Renal pelvis (tissue), 4 donors: ENCODE measurements around the gene MMRN2. TPM values are rescaled to one million over a fixed set of nuclear protein-coding genes. Genes with fewer than 3 reads are reported as not detected.
"Not testable (repeated sequence)": the region's sequence is repeated elsewhere in the genome, so short reads cannot be mapped to it uniquely, and the experiment has no call there.

ENCODE experiments used
- DNase-seq: peaks from one replicate; pipeline ENCODE4 v3.0.0-alpha.2; 2013
- polyA plus RNA-seq, 3 donors: library from polyadenylated mRNA; unstranded; fragments of 120-200 nt; gene quantifications; one replicate each; pipeline ENCODE4 v1.2.1, GENCODE V29; 2013; ENCODE audit not compliant: insufficient read length in 3 of 3

MMRN2 gene
- polyA plus RNA-seq, 3 donors = 23.5 to 28.3 (median 27.8) TPM

- DNase-seq = no peak
Observed at GRCh38 chr10:86943316-86944030, 13.9 kb downstream of the MMRN2 start.

- DNase-seq = no peak
Observed at GRCh38 chr10:86942441-86943315, 14.7 kb downstream of the MMRN2 start.

DNA sequence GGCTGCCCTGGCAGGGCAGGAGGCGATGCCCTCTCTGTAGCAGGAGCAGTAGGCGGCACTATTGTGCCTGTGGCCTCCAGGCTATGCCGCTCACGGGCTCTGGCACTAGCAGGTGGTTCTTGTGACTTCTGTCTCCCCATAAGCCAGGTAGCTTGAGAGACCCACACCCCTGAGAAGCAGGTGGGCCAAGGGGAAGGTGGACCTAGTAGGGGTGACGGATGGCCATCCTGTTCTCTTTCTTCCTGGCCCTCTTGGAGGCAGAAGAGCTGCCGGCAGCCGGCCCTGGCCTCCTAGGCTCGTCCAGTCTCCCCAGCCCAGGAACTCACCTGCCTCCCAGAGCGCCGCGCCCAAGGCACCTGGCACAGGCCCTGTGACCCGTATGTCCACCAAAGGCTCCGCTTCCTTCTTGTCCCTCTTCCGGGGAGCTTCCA lies 15.4 kb downstream of the MMRN2 start:
- no peak for DNase-seq

GRCh38 chr10:86941426-86941825 lies 16.0 kb downstream of the MMRN2 start:
- DNase-seq = no peak

GRCh38 chr10:86940677-86941076 lies 16.7 kb downstream of the MMRN2 start:
- DNase-seq = no peak

GRCh38 chr10:86940076-86940475 lies 17.3 kb downstream of the MMRN2 start:
- DNase-seq = not testable (repeated sequence)

DNA sequence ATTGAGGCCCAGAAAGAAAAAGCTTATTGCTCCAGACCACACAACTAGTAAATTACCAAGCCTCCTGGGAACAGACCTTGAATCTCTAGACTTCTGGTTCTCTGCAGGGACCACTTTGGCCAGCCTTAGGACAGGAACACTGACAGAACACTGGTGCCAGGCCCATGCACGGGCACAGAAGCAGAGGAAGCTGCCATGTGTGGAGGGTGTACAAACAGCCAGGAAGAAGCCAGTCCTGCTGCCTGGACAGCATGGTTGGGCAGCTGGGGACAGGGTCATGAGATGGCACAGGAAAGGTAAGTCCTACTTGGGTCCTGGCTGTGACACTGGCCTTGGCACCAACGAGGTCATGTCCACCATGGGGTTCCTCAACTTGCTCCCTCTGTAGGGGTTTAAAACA lies 19.2 kb downstream of the MMRN2 start:
- DNase-seq = no peak

- DNase-seq = no peak
Observed at GRCh38 chr10:86937502-86938154, 19.8 kb downstream of the MMRN2 start.

- no peak for DNase-seq
Observed at GRCh38 chr10:86936661-86937501, 20.5 kb downstream of the MMRN2 start.

GRCh38 chr10:86934162-86934711 lies 23.2 kb downstream of the MMRN2 start:
- DNase-seq = not testable (repeated sequence)

- no peak for DNase-seq
Observed at GRCh38 chr10:86932674-86933073, 24.7 kb downstream of the MMRN2 start.

DNA sequence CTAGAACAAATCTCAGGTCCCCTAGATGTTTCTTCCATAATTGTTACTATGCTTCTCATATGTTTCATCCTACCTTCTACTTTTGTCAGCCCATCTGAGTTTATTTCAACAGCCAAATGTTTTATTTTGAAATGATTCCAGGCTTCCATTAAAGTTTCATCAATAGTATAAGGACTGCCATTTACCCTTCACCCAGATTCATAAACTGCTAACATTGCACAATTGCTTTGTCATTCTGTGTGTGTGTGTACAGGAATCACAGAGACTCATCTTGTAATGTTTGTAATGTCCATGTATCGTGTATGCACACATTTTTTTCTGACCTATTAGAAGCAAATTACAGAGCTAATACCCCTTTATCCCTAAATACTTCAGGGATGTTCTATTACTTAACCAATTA lies 25.5 kb downstream of the MMRN2 start:
- no peak for DNase-seq

DNA sequence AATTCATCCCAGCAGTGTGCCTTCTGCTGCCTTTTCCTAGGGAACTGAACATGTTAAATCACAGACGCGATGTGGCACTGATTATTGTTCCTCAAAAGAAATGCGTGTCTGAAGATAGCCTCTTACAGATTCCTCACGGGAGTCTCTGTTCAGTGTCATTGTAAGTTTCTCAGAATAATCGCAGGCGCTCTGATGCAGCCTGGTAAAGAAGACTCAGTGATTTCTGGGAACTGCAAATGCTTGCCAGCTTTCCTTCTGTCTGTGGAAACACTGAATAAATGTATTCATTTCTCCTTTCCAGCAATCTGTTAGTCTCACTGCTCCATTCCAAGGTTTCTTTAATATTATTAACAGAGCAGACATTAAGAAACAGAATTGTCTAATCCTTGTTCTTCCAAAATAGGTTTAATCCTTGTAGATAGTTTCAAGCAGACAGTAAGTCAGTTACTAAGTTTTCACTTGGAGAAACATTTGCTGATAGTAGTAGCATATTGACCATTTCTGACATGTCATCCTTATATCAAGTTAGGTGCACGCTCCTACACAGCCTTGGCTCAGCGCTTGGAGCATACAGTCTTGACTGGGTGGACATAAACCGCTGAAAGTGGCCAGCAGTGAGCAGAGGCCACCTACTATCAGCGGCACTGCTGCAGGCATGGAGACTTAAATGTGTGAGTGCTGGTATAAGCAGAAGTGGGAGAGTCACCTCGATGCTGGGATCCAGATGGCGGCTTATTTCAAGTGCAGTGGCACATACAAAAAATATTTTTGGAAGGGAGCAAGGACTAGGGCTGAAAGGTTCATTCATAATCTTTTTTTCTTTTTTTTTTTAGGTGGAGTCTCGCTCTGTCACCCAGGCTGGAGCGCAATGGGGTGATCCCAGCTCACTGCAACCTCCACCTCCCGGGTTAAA lies 27.7 kb downstream of the MMRN2 start:
- no peak for DNase-seq

- no peak for DNase-seq
Observed at GRCh38 chr10:86922553-86922961, 34.9 kb downstream of the MMRN2 start.

DNA sequence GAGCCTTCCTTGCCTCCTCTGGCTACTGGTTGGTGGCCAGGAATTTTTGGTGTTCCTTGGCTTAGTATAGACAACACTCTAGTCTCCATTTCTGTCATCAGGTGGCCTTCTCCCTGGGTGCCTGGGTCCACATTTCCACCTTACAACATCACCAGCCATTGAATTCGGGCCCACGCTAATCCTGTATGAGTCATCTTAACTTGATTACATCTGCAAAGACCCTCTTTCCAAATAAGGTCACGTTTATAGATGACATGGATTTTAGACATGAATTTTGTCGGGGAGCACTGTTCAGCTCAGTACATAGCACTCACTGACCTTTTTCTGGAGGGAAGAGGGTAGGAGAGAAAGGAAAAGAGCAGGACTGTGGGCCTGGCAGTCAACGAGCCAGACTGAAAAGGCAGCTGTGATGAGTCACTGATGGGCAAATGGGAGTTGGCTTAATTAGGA lies 39.4 kb downstream of the MMRN2 start:
- no peak for DNase-seq

GRCh38 chr10:86914734-86915133 lies 42.7 kb downstream of the MMRN2 start:
- no peak for DNase-seq

DNA sequence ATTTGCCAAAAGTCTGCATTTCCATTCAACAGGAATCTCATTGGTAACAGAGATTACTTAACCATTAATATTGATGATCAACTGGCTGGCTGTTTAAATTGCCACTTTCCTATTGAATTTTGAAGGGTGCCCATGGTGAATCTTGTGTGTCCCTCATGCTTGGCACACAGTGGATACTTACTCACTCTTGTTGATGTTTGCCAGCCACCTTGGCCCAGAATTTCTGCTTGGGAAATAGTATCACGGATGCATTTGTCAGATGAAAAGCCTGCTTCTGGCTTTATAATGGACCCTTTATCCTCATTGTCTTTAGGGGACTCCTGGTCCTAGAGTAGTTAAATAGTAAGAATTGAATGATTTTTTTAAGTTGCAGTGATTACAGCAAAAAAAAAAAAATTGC lies 52.0 kb downstream of the MMRN2 start:
- DNase-seq = no peak

GRCh38 chr10:86904600-86904999 lies 52.8 kb downstream of the MMRN2 start:
- DNase-seq = no peak

- DNase-seq = no peak
Observed at GRCh38 chr10:86900955-86901354, 56.5 kb downstream of the MMRN2 start.

DNA sequence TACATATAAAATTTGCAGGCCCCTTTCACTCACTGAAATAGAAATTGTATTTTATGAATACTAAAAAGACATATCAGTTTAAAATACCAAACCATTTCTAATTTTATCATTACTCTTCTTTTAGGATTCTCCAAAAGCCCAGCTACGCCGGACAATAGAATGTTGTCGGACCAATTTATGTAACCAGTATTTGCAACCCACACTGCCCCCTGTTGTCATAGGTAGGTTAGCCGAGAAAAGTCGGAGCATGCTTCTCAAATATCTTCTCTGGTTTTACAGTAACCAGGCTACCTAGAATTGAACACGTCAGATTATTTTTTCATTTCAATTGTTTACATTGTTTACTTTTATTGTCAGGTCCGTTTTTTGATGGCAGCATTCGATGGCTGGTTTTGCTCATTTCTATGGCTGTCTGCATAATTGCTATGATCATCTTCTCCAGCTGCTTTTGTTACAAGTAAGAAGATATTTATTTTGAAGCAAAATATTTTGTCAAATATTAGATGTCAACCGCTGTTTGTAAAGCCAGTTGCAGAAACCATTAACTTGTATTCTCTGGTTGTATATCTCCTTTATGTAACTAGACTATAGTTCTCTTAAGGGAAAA lies 57.6 kb downstream of the MMRN2 start:
- DNase-seq = peak; percentile 67
